ENCODE results near the gene ZC3H7A. TPM values are rescaled to one million over a fixed set of nuclear protein-coding genes. Genes with fewer than 3 reads are reported as not detected.

ZC3H7A gene
- total and polyA plus RNA-seq, 2 of the 8 experiments (the other 6 are each of a cell fraction or from before 2014, with no cell fraction given): 32.0 to 55.9 TPM

DNA sequence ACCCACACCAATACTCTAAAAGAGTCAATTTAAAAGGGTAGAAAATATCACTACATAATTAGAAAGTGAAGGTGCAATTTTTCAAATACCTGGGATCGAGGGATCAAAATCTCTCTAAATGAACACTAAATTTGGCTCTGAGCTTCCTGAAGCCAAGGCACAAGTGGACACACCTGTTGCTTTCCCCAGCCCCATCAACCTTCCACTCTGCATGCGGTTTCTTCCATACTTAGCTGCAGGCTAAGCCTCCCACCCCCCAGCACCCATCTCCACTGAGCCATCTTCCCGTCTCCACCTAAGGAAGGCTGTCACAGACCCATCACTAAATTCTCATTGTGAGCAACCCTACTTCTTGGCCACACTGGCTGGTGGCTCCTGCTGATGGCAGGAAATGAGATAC, 84.9 kb downstream of the ZC3H7A start:
- H2BK20ac ChIP-seq (ENCODE audit: low read length): no peak overlapping the region
- H3K23ac ChIP-seq (ENCODE audit: insufficient read length): no peak overlapping the region
- no peak overlapping the region for H2BK5ac ChIP-seq (ENCODE audit: low read depth, low read length)
- H3K4me2 ChIP-seq (ENCODE audit: insufficient read depth in 1 of 2, low read depth in 2 of 2, low read length in 2 of 2): no peak overlapping the region
- ChIA-PET CTCF (ENCODE audit: partially characterized antibody) (interaction anchor here (0.9 to 3.6 kb wide), 6 partner anchors 14 to 356 kb away, joined by 3 to 9 read pairs (median 6); no protein-coding TSS in a partner anchor), POLR2A (ENCODE audit: partially characterized antibody) (no interaction called here)
- no peak overlapping the region for H2AK5ac ChIP-seq (ENCODE audit: low read depth, low read length)
- H3K14ac ChIP-seq (ENCODE audit: insufficient read length): no peak overlapping the region
- H4K20me1 ChIP-seq (replicated peaks in 1 of 2; ENCODE audit: control insufficient read depth in 1 of 2, insufficient read depth in 2 of 2, low read length in 2 of 2): no peaks in the 10 kb centered on the region
- H3K27me3 ChIP-seq (replicated peaks in 1 of 4; ENCODE audit: control insufficient read depth in 3 of 4, extremely low read depth in 1 of 4, insufficient read depth in 3 of 4, low read length in 3 of 4): no peaks in the 10 kb centered on the region
- no peak overlapping the region for H2BK12ac ChIP-seq (ENCODE audit: low read depth, low read length)
- no peak overlapping the region for H4K5ac ChIP-seq (ENCODE audit: insufficient read length, low read depth, low read length)
- H4K91ac ChIP-seq (replicated peaks; ENCODE audit: insufficient read length, low read length): no peak overlapping the region
- no peak overlapping the region for H3K4ac ChIP-seq (replicated peaks; ENCODE audit: insufficient read length, low read depth, low read length)
- H3K27ac ChIP-seq (ENCODE audit: low read depth, low read length): no peak overlapping the region
- H2AFZ ChIP-seq (ENCODE audit: low read length): no peak overlapping the region
- no peak overlapping the region for H4K8ac ChIP-seq (ENCODE audit: extremely low read depth, insufficient read depth, low read length)
- no peak overlapping the region for H2BK120ac ChIP-seq (replicated peaks; ENCODE audit: low read depth, low read length)
- WGBS, 2 experiments (ENCODE audit: extremely low coverage in 1 of 2, insufficient coverage in 1 of 2, insufficient read length in 1 of 2, insufficient replicate concordance in 2 of 2, low coverage in 1 of 2, low lambda C conversion rate in 2 of 2, missing lambda C conversion rate in 1 of 2): 91% methylated on average over 3 of the region's 3 CpGs; no CpG with 5 or more reads in 1 of the 2 experiments
- no peak overlapping the region for H3K18ac ChIP-seq (ENCODE audit: extremely low read depth, low read length)
- H2BK15ac ChIP-seq (ENCODE audit: low read length): no peak overlapping the region
- H3K9me3 ChIP-seq (ENCODE audit: insufficient read depth in 2 of 2, low read depth in 1 of 2, low read length in 1 of 2): no peaks in the 10 kb centered on the region
- DNase-seq (ENCODE audit: low read depth in 1 of 2, low spot score in 2 of 2) (no peak), FAIRE-seq (no peak)
- no peak overlapping the region for H3K4me3 ChIP-seq (ENCODE audit: extremely low read depth in 1 of 4, insufficient read depth in 2 of 4, low read depth in 3 of 4, low read length in 4 of 4)
- no peak overlapping the region for H3K9ac ChIP-seq (replicated peaks in 1 of 4; ENCODE audit: extremely low read depth in 1 of 4, low read depth in 3 of 4, low read length in 3 of 4)
- H3K79me1 ChIP-seq (ENCODE audit: low read depth, low read length): no peaks in the 10 kb centered on the region
- no peaks in the 10 kb centered on the region; a peak in 4 of 8 replicates for H3K36me3 ChIP-seq (ENCODE audit: control insufficient read depth in 2 of 4, insufficient read depth in 4 of 4, low read length in 3 of 4)
- no peaks in the 10 kb centered on the region for H3K79me2 ChIP-seq (ENCODE audit: control insufficient read depth in 1 of 2, insufficient read depth in 2 of 2, low read length in 2 of 2)
- H3K23me2 ChIP-seq (ENCODE audit: low read depth, low read length): no peaks in the 10 kb centered on the region
- H3K56ac ChIP-seq (replicated peaks; ENCODE audit: insufficient read length, low read depth, low read length): no peak overlapping the region
- no peaks in the 10 kb centered on the region for H3K4me1 ChIP-seq (replicated peaks in 1 of 4; ENCODE audit: control insufficient read depth in 3 of 4, insufficient read depth in 4 of 4, low read length in 3 of 4)
- TF ChIP-seq SUZ12 (IDR thresholded peaks at IDR 0.05; ENCODE audit: low read length): no peak
- TF ChIP-seq, protein P1, sequence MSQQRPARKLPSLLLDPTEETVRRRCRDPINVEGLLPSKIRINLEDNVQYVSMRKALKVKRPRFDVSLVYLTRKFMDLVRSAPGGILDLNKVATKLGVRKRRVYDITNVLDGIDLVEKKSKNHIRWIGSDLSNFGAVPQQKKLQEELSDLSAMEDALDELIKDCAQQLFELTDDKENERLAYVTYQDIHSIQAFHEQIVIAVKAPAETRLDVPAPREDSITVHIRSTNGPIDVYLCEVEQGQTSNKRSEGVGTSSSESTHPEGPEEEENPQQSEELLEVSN (IDR thresholded peaks at IDR 0.05): no peak
- no peak for TF ChIP-seq ZNF274 (IDR thresholded peaks at IDR 0.05; ENCODE audit: borderline replicate concordance, extremely low read depth, low read length)
- no peak for TF ChIP-seq NANOG (IDR thresholded peaks at IDR 0.05; ENCODE audit: insufficient read depth, low read depth, low read length, poor library complexity, severe bottlenecking)
- no peak for TF ChIP-seq SP2 (IDR thresholded peaks at IDR 0.05; ENCODE audit: low read length)
- TF ChIP-seq SIRT6 (IDR thresholded peaks at IDR 0.05; ENCODE audit: low read length): no peak
- TF ChIP-seq, protein P2, sequence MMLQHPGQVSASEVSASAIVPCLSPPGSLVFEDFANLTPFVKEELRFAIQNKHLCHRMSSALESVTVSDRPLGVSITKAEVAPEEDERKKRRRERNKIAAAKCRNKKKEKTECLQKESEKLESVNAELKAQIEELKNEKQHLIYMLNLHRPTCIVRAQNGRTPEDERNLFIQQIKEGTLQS (IDR thresholded peaks at IDR 0.05; ENCODE audit: insufficient read depth, low read depth, low read length): no peak
- TF ChIP-seq RFX5 (IDR thresholded peaks at IDR 0.05; ENCODE audit: borderline replicate concordance, low read depth, low read length): no peak
- no peak for TF ChIP-seq GTF2F1 (IDR thresholded peaks at IDR 0.05; ENCODE audit: borderline replicate concordance, low read depth, low read length)
- TF ChIP-seq KDM5A (IDR thresholded peaks at IDR 0.05; ENCODE audit: low read length): no peak
- TF ChIP-seq CHD1 (IDR thresholded peaks at IDR 0.05; ENCODE audit: low read depth, low read length): no peak
- no peak for TF ChIP-seq RXRA (IDR thresholded peaks at IDR 0.05; ENCODE audit: insufficient read depth, low read depth, low read length)
